Occipital lobe (tissue), 2 donors: ENCODE results near the gene SYN1. TPM values are rescaled to one million over a fixed set of nuclear protein-coding genes. Genes with fewer than 3 reads are reported as not detected.
"Not testable (repeated sequence)": the region's sequence is repeated elsewhere in the genome, so short reads cannot be mapped to it uniquely, and the experiment has no call there.

ENCODE experiments used
- DNase-seq: peaks from one replicate; lab custom pipeline; 2025; lab: John Stamatoyannopoulos, UW
- total RNA-seq: library from RNA; depleted of rRNA; stranded (reverse); fragments of >200 nt; gene quantifications from one replicate; pipeline ENCODE4 v1.2.3, GENCODE V29; 2014

SYN1 gene
- total RNA-seq, 1 donor from 2014 or later, result 17.5 TPM

- DNase-seq, result no peak
Observed at GRCh38 chrX:47634871-47635575, 15.4 kb upstream of the SYN1 start.

- no peak for DNase-seq
Observed at GRCh38 chrX:47633689-47634590, 14.3 kb upstream of the SYN1 start.

- no peak for DNase-seq
Observed at GRCh38 chrX:47632666-47633065, 13.0 kb upstream of the SYN1 start.

GRCh38 chrX:47631676-47632075, 12.0 kb upstream of the SYN1 start:
- no peak for DNase-seq

- no peak for DNase-seq
Observed at GRCh38 chrX:47629419-47630200, 10.0 kb upstream of the SYN1 start, which contains the start of gene CFP. Gene CFP, minus strand, starts transcription at chrX:47629930. Its CDS starts 86 bp downstream, at chrX:47629844.

GRCh38 chrX:47628982-47629381, 9.3 kb upstream of the SYN1 start:
- DNase-seq, result no peak

- no peak for DNase-seq
Observed at GRCh38 chrX:47625365-47625764, 5.7 kb upstream of the SYN1 start.

- peak; percentile 45 for DNase-seq
Observed at GRCh38 chrX:47623540-47624027, 3.9 kb upstream of the SYN1 start.

- no peak for DNase-seq
Observed at GRCh38 chrX:47621851-47622250, 2.2 kb upstream of the SYN1 start.

- DNase-seq, result no peak
Observed at GRCh38 chrX:47620303-47620685, 637 bp upstream of the SYN1 start.

- no peak for DNase-seq
Observed at GRCh38 chrX:47618923-47619485, 653 bp downstream of the SYN1 start.

- DNase-seq, result no peak
Observed at GRCh38 chrX:47614618-47615017, 5.0 kb downstream of the SYN1 start.

- DNase-seq, result peak; percentile 27
Observed at GRCh38 chrX:47613082-47613481, 6.6 kb downstream of the SYN1 start.

GRCh38 chrX:47612418-47612817, 7.2 kb downstream of the SYN1 start:
- DNase-seq, result no peak

GRCh38 chrX:47611926-47612325, 7.7 kb downstream of the SYN1 start:
- no peak for DNase-seq

- no peak for DNase-seq
Observed at GRCh38 chrX:47611489-47611888, 8.2 kb downstream of the SYN1 start.

- DNase-seq, result no peak
Observed at GRCh38 chrX:47610511-47610910, 9.1 kb downstream of the SYN1 start.

- peak; percentile 8 for DNase-seq
Observed at GRCh38 chrX:47608130-47608810, 11.4 kb downstream of the SYN1 start.

GRCh38 chrX:47607091-47607490, 12.6 kb downstream of the SYN1 start:
- no peak for DNase-seq

GRCh38 chrX:47605024-47605423, 14.6 kb downstream of the SYN1 start:
- no peak for DNase-seq

GRCh38 chrX:47603125-47603524, 16.5 kb downstream of the SYN1 start:
- not testable (repeated sequence) for DNase-seq
